Inferior parietal cortex (tissue), 1 donor: ENCODE data around the gene NFE2L3.

Source experiments
- DNase-seq: peaks from one replicate; pipeline ENCODE4 v3.0.0-alpha.2; 2016; ENCODE audit errors: extremely low spot score

The NFE2L3 gene

DNA sequence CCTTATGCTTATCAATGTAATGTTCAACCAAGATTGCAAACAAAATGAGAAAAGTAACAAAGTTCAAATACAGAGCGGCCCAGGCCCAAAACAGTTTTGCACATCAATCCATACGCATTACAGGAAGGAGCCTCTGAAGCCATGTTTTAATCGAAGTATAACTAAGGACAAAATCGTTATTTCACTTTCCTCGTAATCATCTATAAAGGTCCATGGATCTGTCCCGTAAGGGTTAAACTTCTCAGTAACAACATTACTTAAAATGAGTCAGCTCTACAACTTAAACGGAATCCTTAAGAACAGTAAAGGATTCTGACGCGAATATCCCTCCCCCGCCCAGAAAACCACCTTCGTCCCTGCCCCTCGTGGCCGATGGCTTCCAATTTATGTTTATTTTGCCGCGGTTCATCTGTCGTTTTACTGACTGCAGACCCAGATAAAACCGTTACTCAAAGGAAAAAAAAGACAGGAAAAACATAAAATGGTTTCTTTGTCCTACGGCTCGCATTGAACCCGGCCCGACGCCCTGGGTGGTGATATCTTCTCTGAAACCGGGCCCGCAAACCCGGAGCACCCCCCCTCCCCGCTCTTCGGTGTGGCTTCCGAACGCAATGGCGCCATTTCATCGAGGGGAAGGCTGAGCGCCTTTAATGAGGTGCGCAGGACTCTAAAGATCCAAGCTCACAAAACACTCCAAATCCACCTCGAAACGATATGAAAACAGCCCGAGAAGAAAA lies 47.5 kb downstream of the NFE2L3 start:
- DNase-seq = no peak

DNA sequence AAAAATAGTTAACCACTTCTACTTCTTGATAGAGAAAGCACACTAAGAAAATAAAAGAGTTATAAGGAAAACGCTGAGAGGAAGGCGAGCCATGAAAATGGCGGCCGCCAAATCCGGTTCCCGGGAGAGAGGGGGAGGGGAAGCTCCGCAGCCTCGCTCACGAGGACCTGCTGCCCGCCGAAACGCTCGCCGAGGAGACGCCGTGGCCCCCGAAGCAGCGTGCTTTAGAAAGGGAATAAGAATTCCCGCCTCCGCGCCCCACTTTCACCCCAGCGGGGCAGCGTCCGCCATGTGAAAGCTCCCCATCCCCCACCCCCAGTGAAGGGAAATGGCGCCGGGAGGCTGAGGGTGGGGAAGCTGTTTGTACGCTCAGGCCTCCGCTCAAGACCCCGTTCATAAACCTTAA lies 48.0 kb downstream of the NFE2L3 start:
- DNase-seq = peak; percentile 84

DNA sequence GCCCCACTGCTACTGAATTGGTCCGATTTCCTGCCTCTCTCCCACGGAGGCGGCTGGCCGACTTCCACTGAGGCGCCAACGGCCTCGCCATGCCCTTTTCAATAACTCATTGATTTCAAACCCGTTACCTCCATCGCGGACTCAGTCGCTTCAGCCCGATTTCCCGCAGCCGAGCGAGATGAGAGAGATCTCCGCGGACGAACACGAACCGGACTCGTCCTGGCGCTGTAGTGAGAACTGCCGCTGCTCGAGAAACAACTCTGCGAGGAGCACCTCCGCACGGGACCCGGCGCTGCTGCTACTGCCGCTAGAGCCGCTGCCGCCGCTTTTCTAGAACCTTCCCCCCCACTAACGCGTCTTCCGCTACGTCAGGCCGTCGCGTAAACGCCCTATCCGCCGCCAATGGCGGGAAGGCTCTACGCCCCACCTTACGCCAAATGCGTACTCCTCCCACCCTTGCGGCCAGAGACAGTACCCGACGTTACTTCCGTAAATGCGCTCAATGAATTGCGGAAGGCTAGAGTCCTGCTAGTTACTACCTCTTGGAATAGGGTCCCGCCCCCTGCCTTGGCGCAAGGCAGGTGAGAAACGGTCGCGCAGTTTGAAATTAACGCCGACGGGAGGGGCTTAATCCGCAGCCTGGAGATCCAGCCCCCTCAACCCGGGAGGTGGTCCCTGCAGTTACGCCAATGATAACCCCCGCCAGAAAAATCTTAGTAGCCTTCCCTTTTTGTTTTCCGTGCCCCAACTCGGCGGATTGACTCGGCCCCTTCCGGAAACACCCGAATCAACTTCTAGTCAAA lies 48.6 kb downstream of the NFE2L3 start, which contains the start of gene HNRNPA2B1:
TSS of gene HNRNPA2B1 (minus strand) at position 303 of the 803 bp plus-strand sequence. CDS start at position 134, 169 bp downstream.
- peak; percentile 99 for DNase-seq

DNA sequence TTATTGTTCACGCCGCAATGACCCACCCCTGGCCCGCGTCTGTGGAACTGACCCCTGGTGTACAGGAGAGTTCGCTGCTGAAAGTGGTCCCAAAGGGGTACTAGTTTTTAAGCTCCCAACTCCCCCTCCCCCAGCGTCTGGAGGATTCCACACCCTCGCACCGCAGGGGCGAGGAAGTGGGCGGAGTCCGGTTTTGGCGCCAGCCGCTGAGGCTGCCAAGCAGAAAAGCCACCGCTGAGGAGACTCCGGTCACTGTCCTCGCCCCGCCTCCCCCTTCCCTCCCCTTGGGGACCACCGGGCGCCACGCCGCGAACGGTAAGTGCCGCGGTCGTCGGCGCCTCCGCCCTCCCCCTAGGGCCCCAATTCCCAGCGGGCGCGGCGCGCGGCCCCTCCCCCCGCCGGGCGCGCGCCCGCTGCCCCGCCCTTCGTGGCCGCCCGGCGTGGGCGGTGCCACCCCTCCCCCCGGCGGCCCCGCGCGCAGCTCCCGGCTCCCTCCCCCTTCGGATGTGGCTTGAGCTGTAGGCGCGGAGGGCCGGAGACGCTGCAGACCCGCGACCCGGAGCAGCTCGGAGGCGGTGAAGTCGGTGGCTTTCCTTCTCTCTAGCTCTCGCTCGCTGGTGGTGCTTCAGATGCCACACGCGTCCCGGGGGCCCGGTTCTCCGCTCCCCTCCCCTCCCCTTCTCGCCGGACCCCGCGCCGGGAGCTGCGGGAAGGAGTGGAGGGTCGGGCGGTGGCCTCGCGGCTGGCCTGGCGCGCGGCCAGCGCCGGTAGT lies 49.4 kb downstream of the NFE2L3 start, which contains the start of gene CBX3:
TSS of gene CBX3 (plus strand) at position 499 of the 772 bp plus-strand sequence. CDS start 1,254 bp downstream, outside the sequence.
- peak; percentile 79 for DNase-seq

DNA sequence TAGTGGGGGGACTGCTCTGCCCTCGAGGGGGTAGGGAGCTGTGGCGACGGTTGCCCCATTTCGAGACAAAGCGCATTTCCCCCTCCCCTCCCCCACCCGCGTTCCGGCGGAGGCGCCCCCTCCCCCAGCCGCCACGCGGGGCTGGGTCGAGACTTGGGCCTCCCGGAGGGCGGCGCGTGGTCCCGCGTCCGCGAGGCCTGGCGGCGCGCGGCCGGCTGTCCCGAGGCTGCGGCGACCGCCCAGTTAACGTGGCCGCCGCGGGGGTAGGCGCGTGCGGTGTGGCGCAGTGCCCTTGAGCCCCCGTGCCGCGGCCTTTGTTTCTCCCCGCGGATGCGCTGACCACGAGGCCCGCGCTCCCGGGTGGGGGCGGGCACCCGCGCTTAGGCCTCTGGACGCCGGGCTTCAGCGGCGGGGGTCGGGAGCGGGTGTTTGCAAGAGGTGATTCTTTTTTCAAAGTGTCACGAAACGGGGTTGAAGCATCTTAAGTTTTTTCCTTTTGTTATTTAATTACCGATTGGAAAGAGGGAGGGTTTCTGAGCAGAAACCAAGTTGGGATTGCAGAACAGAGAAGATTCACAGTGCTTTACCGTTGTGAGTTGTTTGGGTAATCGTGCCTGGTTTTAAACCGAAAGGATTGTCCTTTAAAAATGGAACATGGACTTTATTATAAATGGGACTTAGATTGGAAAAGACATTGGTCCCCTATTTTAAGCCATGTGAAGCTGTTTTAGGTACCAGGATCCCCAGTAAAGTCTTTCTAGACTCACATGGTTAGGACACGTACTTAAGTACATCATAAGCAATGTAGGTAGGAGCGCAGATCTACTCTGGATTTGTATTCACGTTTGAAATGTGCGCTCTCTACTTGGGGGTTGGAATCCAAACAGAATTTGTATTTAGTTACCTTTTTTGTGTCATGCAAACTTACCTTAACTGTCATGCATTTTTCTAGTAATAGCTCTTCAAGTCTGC lies 50.3 kb downstream of the NFE2L3 start:
- DNase-seq = no peak

DNA sequence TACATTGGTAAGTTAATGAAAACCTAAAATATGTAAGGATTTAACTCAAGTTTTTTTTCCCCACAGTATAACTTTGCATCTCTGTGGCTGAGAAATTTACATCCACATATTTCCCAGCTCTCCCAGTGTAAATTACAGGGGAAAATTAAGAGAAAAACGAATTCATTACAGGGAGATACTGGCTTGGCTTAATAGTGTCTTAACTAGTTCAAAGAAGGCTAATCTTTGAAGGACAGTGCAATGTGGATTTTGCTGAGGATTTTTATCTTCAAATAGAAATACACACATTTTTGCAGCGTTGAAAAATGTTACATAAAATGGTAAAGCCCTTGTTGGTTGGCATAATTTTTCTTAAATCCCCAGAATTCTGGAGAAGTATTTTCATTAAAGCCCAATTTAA lies 51.0 kb downstream of the NFE2L3 start:
- DNase-seq = no peak

GRCh38 chr7:26208040-26208439 lies 56.0 kb downstream of the NFE2L3 start:
- DNase-seq = no peak

GRCh38 chr7:26212921-26213718 lies 61.1 kb downstream of the NFE2L3 start:
- no peak for DNase-seq

GRCh38 chr7:26213807-26214515 lies 62.0 kb downstream of the NFE2L3 start:
- DNase-seq = no peak

DNA sequence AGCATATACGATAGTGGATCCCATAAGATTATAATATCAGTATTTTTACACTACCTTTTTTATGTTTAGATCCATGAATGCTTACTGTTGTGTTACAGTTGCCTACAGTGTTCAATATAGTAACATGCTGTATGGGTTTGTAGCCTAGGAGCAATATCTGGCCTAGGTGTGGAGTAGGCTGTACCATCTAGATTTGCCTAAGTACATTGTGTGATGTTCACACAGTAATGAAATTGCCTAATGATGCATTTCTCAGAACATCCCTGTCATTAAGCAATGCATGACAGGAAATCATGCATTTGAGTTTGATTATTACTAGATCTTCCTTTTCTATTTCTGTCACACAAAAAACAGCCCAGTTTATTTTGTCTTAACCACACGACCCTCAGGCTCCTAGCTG lies 64.1 kb downstream of the NFE2L3 start:
- DNase-seq = no peak

DNA sequence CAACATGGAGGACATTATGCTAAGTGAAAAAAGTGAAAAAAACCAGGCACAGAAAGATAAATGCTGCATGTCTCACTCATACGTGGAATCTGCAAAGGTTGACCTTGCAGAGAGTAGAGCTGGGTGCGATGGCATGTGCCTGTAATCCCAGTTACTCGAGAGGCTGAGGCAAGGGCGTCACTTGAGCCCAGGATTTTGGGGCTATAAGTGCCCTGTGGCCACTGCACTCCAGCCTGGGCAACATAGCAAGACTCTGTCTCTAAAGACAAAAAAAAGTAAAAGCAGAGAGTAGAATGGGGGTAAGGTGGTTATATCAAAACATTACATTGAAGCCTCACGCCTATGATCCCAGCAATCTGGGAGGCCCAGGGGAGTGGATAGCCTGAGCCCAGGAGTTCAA lies 72.4 kb downstream of the NFE2L3 start:
- no peak for DNase-seq

GRCh38 chr7:26227987-26228386 lies 76.0 kb downstream of the NFE2L3 start:
- DNase-seq = no peak

DNA sequence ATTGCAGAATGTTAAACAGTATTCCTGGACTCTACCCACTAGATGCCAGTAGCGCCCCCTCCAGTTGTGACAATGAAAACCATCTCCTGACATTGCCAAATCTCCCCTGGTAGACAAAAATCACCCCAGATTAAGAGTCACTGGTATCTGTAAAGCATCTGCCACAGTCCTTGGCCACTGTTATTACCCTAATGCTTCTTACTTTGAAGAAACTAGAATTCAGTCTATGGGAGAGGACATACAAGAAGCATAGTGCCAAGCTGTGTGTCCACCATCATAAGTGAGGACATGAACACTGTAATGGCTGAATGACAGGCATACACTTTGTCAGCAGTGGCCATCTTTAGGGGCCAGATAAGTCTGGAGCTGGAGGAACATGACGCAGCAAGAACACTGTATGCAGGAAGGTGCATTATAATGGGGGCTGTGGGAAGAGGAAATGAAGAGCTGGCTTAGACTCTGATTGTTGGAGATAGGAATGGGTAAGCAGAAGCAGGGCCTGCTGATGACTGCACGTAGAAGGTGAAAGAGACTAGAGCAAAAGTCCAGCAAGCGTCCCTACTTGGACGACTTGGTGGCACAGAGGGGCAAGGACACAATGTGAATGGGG lies 82.0 kb downstream of the NFE2L3 start:
- DNase-seq = no peak
